HG03064 (cell line): ENCODE results near the gene MBNL2.

Experiments
- ATAC-seq: cut with Tn5 transposase; IDR thresholded peaks from one replicate; pipeline ENCODE4 v1.9.1; 2021; ENCODE audit warnings: low read depth; ENCODE audit not compliant: unreplicated experiment

Gene MBNL2

DNA sequence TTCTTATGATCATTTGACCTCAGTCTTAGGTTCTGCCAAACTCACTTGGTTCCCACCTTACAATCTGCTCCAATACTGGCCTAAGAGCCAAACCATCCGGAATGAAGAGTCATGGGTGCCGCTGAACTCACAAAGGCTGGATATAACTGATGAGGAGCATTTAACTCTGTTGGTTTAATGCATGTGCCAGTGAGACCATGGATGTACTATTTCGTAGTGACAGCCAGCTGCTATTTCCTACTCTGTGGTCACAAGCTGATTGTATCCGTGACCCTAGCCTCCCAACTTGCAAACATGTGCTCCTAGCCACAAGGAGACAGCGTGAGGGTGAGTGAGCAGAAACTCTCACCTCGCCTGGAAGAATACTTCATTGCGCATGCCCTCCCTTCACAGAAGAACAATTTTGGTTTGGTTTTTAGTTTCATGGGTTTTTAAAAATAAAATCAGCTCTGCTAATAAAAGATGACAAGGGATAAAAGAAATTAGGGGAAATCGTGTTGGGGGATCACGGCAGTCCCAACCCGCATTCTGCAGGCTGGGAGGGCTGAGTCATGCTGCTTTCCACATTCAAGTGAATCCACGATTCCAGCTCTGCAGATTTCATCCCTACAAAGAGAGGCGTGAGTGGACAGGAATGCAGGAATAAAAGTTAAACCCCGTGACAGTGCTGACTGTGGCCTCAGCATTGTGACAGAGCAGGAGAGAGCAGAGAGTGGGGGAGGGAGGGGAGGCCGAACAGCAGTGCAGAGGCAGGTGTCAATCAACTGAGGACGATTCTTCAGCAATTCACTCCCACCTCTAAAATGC lies 145.1 kb downstream of the MBNL2 start:
- ATAC-seq = no peak

DNA sequence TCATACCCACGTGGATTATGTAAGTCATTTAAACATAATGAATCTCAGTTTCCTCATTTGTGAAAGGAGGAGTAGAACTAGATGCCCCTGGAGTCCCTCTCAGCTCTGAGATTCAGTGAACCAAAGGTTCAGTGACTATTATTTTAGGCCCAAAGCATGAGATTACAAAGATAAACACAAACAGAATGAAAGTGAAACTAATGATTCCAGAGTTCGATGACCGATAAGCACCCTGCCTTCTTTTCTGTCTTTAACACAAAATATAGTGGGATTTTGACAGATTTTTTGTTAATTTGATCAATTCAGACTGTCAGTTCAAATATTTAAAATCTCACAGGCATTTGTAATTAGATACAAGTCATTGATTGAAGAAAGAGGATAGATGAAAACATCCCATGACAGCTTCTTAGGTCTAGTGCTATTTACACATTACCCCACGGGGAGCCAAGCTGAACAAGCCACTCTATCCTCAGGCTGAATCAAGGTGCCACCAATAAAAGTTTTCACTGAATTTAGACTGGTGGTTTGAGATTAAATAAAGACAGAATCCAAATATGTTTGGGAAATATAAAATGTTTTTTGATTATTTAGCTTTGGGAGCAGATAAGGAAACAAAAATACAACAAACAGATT lies 147.2 kb downstream of the MBNL2 start:
- ATAC-seq = peak; percentile 51

DNA sequence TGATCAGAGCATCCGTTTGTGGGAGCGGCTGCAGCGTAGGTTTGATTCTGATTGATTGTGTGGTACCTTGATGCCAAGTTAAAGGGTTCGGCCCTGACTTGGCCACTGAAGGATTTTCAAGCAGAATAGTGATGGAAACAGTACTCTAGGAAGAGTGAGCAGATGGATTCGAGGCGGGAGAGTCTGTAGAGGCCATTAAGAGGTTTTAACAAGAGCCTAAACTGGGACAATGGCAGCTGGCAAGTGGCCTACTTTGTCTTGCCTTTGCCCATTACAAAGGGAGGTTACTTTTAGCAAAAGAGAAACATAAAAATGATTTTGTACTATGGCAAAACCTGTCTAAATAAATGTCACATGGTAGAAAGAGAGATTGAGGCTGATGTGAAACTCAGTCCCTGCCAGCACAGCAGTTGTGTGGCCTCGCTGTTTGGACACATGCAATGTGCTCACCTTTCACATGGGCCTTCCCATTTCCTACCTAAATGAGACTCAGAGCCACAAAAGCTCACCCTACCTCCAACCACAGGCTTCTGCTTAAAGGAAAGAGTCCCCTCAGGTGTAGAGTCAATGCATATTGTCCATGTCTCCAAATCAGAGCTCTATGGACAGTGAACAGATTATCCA lies 149.5 kb downstream of the MBNL2 start:
- ATAC-seq = no peak

DNA sequence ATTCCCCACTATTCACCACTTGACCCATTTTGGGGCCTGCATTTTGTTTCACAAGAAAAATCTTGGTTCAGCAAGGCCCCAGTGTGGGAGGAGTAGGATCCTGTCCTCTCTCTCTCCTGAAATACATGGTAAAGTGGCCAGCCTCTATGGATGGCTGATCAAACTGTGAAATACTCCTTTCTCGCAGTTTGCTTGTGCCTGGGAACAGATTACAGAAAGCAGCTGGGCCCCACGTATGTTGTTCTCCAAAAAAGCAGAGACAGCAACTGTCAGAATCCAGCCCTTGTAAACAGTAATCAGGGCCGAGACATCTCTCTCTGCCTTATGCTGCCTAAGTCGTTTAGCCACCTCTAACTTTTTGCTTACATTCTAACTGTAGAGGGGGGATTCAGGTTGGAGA lies 150.8 kb downstream of the MBNL2 start:
- ATAC-seq = no peak

DNA sequence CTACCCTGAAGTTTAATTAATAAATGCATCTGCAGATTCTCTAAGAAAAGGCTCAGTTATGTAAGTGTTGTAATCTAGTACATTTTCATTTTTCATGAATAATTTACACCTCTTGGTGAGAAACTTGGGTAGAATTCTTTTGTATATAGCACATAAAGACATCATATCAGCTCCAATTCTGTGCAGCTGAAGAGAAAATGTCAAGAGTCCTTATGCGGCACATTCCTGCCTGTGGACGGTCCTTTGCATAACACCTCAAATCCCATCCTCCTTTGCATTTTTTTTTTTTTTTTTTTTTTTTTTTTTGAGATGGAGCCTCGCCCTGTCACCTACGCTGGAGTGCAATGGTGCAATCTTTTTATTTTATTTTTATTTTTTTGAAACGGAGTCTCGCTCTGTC lies 151.7 kb downstream of the MBNL2 start:
- no peak for ATAC-seq

DNA sequence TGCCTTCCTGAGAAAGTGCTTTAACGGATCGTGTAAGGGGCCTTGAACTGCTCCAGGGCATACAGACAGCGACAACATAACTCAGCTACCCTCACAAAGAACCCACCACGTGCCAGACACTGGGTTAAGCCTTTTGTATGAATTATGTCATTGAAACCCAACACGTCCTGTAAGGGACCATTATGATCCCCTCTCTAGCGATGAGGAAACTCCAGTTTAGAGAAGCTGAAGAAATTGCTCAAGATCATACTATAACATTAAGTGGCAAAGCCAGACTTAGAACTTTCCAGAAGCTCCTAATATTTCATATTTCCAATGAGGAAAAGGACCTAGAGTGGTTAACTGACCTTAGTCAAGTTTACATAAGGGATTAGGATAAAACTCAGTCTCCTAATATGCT lies 154.8 kb downstream of the MBNL2 start:
- ATAC-seq = no peak

DNA sequence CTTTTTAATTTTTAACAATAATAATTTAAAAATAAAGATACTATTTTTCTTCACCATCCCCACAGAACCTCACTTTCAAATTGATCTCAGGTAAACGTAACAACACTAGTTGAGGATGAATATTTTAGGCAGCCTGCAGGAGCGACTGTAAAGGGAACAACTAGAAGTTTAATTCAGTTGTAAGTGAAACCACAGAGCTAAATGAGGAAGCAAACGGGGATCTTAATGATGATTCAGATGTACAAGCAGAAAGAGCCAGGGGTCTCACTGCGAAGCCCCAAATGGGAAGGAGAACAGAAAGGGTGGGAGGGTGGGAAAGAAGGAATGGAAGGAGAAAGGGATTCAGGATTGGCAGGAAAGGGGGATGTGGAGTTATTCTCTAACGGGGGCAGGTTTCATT lies 157.3 kb downstream of the MBNL2 start:
- no peak for ATAC-seq

DNA sequence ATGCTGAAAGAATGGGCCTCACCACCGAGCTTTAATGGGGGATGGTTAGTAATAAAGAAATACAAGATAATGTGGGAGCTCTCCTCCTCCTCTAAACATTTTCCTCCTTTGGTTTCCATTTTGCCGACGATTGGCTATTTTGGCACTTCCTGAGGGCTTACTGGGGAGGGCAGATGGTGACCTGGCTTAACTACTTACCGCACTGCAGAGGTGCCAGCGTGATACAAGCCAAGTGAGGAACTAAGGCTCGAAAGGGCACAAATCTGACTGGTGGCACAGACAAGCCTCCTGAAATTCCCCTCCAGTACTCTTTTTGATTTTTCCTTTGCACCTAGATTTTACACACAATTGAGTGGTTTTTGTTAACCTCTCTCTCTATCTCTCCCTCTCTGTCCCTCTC lies 158.6 kb downstream of the MBNL2 start:
- ATAC-seq = no peak

DNA sequence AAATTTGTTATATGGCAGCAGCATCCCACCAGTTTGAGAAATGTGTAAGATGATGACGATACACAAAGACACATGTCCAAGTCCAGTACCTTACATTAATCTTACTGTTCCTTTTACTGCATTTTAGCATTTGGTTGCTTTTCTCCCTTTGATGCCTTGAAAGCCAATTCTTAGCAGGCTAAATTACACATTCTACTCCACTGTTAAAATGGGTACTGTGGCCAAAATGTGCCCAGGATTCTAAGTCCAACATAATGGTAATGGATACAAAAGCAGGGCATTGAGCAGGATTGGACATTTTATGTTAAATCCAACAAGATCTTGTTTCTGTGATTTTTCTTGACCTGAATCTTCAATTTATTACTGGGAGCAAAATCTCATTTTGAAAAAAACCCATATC lies 159.1 kb downstream of the MBNL2 start:
- ATAC-seq = no peak

DNA sequence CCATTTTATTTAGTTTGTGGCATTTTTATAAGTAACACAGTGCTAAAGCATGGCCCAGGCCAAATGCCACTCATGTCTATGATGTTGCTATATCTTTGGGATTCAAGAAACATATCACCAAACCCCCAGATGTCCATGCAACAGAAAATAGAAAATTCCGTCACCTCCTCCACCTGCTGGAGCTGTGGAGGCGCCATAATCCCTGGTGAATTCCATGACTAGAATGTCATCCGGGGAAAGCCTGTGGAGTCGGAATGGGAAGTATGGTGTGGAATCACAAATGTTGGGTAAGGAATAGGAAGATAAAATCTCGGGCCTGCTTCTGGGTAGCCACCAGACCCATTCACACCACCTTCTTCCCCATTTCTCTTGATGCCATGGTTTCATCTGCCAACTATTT lies 160.1 kb downstream of the MBNL2 start:
- ATAC-seq = no peak

DNA sequence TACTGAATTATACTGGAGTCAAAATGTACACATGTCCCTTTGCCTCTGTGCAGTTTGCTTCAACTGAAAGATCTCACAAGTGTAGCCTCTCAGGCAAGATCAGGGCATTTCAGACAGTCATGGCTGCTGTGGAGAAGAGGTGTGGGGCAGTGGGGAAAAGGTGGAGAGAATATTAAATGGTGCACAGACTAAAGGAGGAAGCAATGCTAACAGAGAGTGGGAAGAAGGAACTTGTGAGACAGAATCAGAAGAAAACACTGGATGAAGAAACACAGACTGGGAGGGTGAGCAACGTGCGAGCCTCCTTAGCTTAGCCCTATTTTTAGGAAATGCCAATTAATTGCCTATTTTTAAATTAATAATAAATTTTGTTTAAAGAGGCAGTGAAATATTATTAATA lies 162.2 kb downstream of the MBNL2 start:
- ATAC-seq = no peak

DNA sequence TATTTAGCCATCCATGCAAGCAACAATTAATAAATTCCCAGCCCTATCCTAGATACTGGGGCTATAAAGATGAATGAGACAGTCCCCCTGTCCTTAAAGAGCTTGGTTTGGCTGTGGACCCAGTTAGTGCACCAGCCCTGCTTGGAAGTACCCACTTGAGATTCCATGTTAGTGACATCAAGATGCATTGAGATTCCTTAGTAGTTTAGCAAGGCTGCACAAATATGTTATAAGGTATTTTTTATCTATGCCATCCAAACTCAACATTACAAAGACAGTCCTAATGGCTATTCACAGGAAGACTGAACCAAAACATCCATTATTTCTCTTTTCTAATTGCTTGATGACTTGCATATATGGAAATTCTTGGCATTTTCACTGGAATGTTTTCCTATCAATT lies 163.0 kb downstream of the MBNL2 start:
- no peak for ATAC-seq

DNA sequence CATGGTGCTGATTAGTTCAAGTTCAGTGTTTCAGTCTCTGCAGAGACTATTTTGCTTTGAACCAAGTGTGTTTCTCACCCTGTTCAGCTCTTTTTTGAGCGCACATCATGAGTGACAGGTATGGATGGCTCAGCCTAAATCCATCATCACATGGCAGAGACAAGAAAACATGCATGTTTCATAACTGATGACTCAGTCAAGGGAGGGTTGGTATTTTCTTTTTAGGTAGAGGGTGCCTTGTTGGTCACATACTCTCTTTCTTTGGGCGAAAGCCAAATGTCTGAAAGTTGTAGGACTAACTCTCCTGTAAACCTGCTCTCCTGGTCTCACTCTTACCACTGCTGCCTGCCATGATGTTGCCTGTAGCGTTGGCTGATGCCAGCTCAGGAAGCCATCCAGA lies 163.7 kb downstream of the MBNL2 start:
- no peak for ATAC-seq

DNA sequence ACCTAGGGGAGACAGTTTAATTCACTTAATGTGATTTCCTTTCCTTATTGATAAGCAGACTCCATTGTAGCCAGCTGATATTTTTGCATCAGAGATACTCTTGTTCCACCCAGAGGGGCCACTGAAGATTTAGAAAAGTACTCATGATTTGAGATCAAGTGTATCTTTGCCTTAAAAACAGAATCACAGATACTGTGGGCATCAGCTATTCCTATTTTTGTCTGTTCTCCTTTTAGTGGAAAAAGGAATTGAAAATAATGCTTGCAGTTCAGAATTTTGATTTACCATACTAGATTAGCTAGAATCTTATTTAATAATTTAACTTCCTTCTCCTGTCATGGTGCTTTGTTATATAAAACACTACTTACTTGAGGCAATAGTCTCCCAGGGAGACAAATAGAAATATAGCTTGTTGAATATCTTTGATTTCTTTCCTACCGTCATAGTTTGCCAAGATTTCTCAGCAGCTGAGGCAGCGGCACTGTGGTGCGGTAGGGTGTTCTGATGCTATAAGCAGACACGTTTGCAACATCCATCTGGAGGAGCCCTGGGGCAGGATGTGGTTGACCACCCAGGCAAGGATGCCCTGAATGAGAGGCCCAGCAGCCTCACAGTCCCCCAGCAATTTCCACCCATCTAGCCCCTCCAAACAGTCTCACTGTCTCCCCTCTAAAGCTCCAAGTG lies 164.8 kb downstream of the MBNL2 start:
- no peak for ATAC-seq

DNA sequence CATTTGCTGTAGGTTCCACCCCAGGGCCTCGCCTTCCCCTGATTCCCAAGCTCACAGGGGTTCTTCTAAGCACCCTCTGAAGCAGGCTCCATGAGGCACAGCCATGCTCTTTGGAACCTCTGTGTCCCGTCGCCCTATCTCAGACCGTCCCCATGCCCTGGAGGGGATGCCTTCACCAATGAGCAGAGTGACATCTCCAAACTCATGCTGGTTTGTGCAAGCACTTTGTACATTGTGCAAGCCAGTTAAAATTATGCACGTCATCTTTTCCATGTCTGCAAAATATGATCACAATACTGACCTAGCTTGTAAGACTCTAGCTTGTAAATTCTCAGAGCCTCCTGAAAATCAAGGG lies 165.3 kb downstream of the MBNL2 start:
- ATAC-seq = no peak

DNA sequence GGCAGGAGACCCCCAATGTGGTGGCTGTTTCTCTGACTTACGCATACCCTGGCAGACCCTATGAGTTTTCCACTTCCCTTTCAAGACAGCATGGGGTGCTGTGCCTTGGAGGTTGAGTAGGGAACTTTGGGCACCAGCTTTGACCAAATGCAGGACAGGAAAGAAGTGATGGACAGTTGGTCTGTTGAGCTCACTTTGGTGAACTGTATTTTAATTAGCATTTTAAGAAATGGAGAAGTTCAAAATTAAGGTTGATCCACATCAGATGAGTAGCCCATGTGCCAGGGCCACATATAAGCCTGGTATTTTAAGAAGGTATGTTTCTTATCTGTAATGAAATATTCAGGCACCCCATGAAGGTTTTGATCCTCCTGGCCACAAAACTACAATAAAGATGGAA lies 165.8 kb downstream of the MBNL2 start:
- ATAC-seq = no peak

DNA sequence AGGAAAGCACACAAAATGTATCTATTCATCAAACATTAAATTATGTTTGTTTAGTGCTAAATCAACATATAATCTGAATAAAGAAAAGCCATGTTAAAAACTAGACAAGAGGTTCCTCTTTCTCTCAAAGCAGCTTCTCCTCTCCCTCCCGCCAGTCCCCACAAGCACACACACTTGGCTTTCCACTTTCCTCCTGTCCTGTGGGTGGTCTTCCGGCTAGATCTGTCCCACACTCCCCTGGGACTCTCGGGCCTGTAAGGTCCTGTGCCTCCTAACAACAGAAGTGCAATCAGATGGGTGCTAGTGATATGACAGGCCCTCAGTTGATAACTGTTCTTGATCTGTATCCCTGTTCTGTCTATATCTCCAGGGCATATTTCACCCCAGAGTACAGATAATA lies 166.2 kb downstream of the MBNL2 start:
- no peak for ATAC-seq

DNA sequence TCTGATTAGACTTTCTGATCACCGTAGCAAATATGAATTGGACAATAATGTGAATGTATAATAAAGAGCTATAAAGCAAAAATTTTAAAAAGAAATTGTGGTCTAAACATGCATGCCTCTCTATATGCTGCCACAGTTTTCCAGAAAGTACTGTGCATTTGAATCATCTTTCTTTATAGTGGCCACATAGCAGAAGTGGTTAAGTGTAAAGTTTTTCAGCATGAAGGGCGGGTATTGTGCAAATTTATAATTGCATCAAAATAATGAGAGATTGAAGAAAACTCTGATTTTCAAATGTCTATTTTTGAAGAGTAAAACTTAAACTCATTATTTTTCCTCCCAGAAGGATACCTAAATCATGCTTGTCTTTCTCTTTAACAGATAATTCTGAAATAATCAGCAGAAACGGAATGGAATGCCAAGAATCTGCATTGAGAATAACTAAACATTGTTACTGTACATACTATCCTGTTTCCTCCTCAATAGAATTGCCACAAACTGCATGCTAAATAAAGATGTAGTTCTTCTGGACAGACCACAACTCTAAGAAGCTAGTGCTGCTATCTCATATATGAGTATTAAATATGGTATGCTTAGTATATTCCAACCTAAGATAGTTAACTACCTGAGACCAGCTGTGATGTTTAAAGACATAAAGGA lies 168.9 kb downstream of the MBNL2 start:
- no peak for ATAC-seq

DNA sequence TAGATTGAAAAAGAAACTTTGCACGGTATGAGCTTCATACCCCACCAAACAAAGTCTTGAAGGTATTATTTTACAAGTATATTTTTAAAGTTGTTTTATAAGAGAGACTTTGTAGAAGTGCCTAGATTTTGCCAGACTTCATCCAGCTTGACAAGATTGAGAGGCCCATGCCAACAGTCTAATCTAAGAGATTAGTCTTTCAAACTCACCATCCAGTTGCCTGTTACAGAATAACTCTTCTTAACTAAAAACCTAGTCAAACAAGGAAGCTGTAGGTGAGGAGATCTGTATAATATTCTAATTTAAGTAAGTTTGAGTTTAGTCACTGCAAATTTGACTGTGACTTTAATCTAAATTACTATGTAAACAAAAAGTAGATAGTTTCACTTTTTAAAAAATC lies 169.9 kb downstream of the MBNL2 start:
- ATAC-seq = no peak

DNA sequence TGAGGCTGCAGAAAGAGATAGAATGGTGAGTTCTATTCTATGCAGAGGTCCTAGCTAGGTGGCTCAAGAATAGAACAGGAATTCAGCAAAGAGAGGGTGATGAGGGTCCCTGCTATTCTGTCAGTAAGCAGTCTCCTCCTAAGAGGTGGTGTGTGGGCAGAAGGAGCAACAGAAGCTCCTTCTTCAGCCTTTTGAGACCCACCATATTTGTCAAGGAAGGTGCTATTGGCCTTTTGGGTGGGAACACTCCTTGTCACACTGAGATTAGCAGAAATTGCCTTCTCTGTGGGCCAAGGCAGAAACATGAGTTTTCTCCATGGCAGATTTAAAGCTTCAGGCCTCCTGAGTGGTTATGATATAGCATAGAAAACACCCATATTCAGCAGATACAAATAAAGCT lies 172.4 kb downstream of the MBNL2 start:
- ATAC-seq = no peak
